Natural killer cell (primary cell): ENCODE measurements around the gene MSI2. TPM values are rescaled to one million over a fixed set of nuclear protein-coding genes. Genes with fewer than 3 reads are reported as not detected.
A peak's percentile ranks its signal among the peaks of the same experiment; 100 is the strongest.

Source experiments
- ATAC-seq, 3 donors: fragments of 150-1000 bp in 2 of 3; fragments of 200-7000 bp in 1 of 3; cut with Tn5 transposase; 1 replicate in 1 of 3; 2 replicates in 2 of 3; pipeline ENCODE4 v1.10.0; 2021; ENCODE audit warnings: mild to moderate bottlenecking in 2 of 3, moderate library complexity in 2 of 3
- DNase-seq, 2 donors: peaks; one replicate each; pipeline versions ENCODE4 v3.0.0 to v3.0.0-alpha.2; 2013 to 2021; ENCODE audit warnings: mixed read lengths in 1 of 2
- H3K27ac ChIP-seq: one replicate; pipeline ENCODE4 v1.5.1; 2013; ENCODE audit warnings: mild to moderate bottlenecking, low read length
- H3K27me3 ChIP-seq: one replicate; pipeline ENCODE4 v1.6.1; 2013; ENCODE audit warnings: low read length; ENCODE audit not compliant: control insufficient read depth, insufficient read depth
- H3K36me3 ChIP-seq: one replicate; pipeline ENCODE4 v1.6.1; 2013; ENCODE audit warnings: low read length; ENCODE audit not compliant: control insufficient read depth, insufficient read depth
- H3K4me1 ChIP-seq: one replicate; pipeline ENCODE4 v1.6.1; 2013; ENCODE audit warnings: low read length; ENCODE audit not compliant: control insufficient read depth, insufficient read depth
- H3K4me3 ChIP-seq: one replicate; pipeline ENCODE4 v1.5.1; 2013; ENCODE audit warnings: low read length
- H3K9me3 ChIP-seq: one replicate; pipeline ENCODE4 v1.6.1; 2013; ENCODE audit warnings: low read length; ENCODE audit not compliant: control insufficient read depth, insufficient read depth
- H3K27ac Mint-ChIP-seq, 2 donors: one replicate each; pipeline ENCODE4 v1.8.0; 2022; ENCODE audit warnings: mild to moderate bottlenecking in 2 of 2, mixed read lengths in 2 of 2, moderate library complexity in 1 of 2
- H3K27me3 Mint-ChIP-seq, 2 donors: one replicate each; pipeline ENCODE4 v1.8.0; 2022; ENCODE audit warnings: low read depth in 2 of 2, mixed read lengths in 2 of 2
- H3K36me3 Mint-ChIP-seq: one replicate; pipeline ENCODE4 v1.8.0; 2022; ENCODE audit warnings: mixed read lengths
- H3K4me1 Mint-ChIP-seq, 2 donors: one replicate each; pipeline ENCODE4 v1.8.0; 2022; ENCODE audit warnings: mixed read lengths in 2 of 2
- H3K4me3 Mint-ChIP-seq: one replicate; pipeline ENCODE4 v1.8.0; 2022; ENCODE audit warnings: mild to moderate bottlenecking, moderate library complexity, mixed read lengths
- H3K9me3 Mint-ChIP-seq, 2 donors: one replicate each; pipeline ENCODE4 v1.8.0; 2022; ENCODE audit warnings: mixed read lengths in 2 of 2
- WGBS: methylation state at CpG from one replicate; pipeline ENCODE4 v1.1.7; 2013; ENCODE audit warnings: missing lambda C conversion rate; ENCODE audit not compliant: insufficient coverage; 5-methylcytosine and 5-hydroxymethylcytosine counted together
- intact Hi-C: fragments of 100-400 bp; cut with micrococcal nuclease; formaldehyde crosslinking; loops from one replicate; pipeline ENCODE4 v1.14.2; 2022
- total RNA-seq, 4 donors: library from RNA; stranded (reverse); fragments of 120-200 nt in 1 of 4; gene quantifications; one replicate each; pipeline versions ENCODE4 v1.2.3 to v1.2.4, GENCODE V29; 2013 to 2022
- TF ChIP-seq, protein P1 (sequence below): fragments of 200-600 bp; IDR thresholded peaks from one replicate; pipeline ENCODE4 v1.8.0; 2022; ENCODE audit warnings: antibody characterized with exemption

Gene MSI2
- total RNA-seq, 3 donors from 2014 or later (not counting 1 experiment from before 2014, with no cell fraction given): 95.5 to 145 (median 96.8) TPM

GRCh38 chr17:57609878-57610270 lies 353.6 kb downstream of the MSI2 start:
- H3K36me3 ChIP-seq: no peaks in the 10 kb centered on the region
- TF ChIP-seq, protein P1, sequence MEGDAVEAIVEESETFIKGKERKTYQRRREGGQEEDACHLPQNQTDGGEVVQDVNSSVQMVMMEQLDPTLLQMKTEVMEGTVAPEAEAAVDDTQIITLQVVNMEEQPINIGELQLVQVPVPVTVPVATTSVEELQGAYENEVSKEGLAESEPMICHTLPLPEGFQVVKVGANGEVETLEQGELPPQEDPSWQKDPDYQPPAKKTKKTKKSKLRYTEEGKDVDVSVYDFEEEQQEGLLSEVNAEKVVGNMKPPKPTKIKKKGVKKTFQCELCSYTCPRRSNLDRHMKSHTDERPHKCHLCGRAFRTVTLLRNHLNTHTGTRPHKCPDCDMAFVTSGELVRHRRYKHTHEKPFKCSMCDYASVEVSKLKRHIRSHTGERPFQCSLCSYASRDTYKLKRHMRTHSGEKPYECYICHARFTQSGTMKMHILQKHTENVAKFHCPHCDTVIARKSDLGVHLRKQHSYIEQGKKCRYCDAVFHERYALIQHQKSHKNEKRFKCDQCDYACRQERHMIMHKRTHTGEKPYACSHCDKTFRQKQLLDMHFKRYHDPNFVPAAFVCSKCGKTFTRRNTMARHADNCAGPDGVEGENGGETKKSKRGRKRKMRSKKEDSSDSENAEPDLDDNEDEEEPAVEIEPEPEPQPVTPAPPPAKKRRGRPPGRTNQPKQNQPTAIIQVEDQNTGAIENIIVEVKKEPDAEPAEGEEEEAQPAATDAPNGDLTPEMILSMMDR: no peak
- no peak overlapping the region for H3K4me3 ChIP-seq
- no peaks in the 10 kb centered on the region for H3K9me3 ChIP-seq
- H3K9me3 Mint-ChIP-seq: no peaks in the 10 kb centered on the region
- no peaks in the 10 kb centered on the region for H3K27me3 ChIP-seq
- H3K27ac Mint-ChIP-seq: no peak overlapping the region
- peaks cover 44 to 51% of the 10 kb centered on the region in 2 donors for H3K4me1 Mint-ChIP-seq
- no peak overlapping the region for H3K27ac ChIP-seq
- no peaks in the 10 kb centered on the region for H3K27me3 Mint-ChIP-seq
- intact Hi-C loops: no loop called here
- 93% methylated on average over 13 of the region's 13 CpGs for WGBS
- H3K36me3 Mint-ChIP-seq: no peaks in the 10 kb centered on the region
- H3K4me1 ChIP-seq: peaks cover 64% of the 10 kb centered on the region
- ATAC-seq: no peak
- no peak for DNase-seq
- no peak overlapping the region for H3K4me3 Mint-ChIP-seq

DNA sequence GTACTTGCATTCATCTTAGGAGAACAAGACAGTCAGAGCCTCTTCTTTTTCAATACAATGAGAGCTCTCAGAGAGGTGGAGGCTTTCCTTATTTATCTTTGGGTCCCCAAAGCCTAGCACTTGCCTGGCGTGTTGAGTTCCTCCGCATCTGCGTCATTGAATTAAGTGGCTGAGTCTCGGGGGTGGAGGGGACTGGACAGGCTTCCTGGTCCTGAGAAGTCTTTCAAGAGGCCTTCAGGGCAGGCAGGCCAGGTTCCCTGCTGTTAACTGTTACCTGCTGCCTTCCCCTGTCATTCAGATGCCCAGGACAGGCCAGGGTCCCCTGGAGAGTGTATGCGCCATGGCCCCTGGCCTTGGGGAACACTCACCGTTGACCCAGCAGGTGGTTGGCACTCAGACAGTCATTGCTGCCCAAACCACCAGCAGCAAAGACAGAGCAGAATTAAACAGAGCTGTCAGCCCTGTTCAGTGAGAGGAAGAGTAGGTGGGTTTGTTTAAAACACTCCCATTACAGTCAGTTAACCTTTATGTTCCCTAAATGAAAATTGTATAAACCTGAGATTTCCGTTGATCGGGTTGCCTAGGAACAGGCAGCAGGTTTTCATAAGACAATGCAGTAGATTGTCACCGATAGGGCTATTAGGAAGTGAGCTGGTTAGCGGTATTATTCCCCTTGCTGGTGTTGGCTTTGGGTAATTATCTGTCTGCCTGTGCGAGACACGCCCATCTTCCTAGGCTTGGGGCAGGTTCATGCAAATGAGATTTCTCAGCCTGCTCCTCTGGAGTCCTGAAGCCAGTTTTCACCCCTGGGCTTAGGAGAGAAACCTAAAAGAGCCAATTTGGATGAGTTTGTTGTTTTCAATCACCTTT lies 356.1 kb downstream of the MSI2 start:
- WGBS: 70% methylated on average over 12 of the region's 12 CpGs
- Mint-ChIP-seq H3K4me1 (peaks cover 26 to 30% of the 10 kb centered on the region in 2 donors), H3K9me3 (no peaks in the 10 kb centered on the region), H3K4me3 (peak overlapping the region; percentile 45), H3K36me3 (no peaks in the 10 kb centered on the region), H3K27ac (peak overlapping the region; percentile 84 to 86), H3K27me3 (no peaks in the 10 kb centered on the region)
- intact Hi-C loops: no loop called here
- Histone ChIP-seq H3K4me1 (peaks cover 48% of the 10 kb centered on the region), H3K4me3 (no peak overlapping the region), H3K27me3 (no peaks in the 10 kb centered on the region), H3K9me3 (no peaks in the 10 kb centered on the region), H3K27ac (peak overlapping the region; percentile 78), H3K36me3 (peaks cover 3% of the 10 kb centered on the region)
- TF ChIP-seq, protein P1: no peak
- peak; percentile 91 to 96 (median 93) for ATAC-seq
- peak in 1 of 2 donors; percentile 70 for DNase-seq

DNA sequence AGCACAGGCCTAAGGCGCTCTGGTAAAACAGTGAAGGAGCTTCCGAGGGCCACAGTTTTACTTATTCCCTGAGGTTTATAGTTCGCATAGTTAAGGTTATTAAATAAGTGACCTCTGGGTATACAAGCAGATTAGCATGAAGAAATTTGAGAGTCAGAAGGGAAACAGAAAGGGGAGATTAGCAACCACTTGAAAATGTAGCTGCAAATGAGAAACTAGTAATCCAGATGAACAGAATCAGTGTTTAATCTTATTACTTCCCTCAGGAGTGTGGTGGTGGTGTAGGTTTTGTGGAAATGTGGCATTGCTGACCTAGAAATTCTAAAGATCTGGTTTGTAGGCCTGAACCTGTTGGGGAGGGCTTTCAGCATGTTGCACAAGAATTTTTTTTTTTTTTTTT lies 358.4 kb downstream of the MSI2 start:
- intact Hi-C loops: no loop called here
- no peak overlapping the region for H3K4me3 Mint-ChIP-seq
- Histone ChIP-seq H3K36me3 (peaks cover 3% of the 10 kb centered on the region), H3K4me3 (no peak overlapping the region), H3K27me3 (no peaks in the 10 kb centered on the region), H3K4me1 (peaks cover 27% of the 10 kb centered on the region), H3K27ac (no peak overlapping the region), H3K9me3 (no peaks in the 10 kb centered on the region)
- TF ChIP-seq, protein P1: no peak
- H3K27me3 Mint-ChIP-seq: no peaks in the 10 kb centered on the region
- no peak for ATAC-seq
- H3K4me1 Mint-ChIP-seq: peaks cover 26 to 32% of the 10 kb centered on the region in 2 donors
- H3K27ac Mint-ChIP-seq: no peak overlapping the region
- WGBS: 92% methylated on average over 3 of the region's 3 CpGs
- no peaks in the 10 kb centered on the region for H3K36me3 Mint-ChIP-seq
- no peak for DNase-seq
- no peaks in the 10 kb centered on the region for H3K9me3 Mint-ChIP-seq
